Ecto neural progenitor cell (in vitro differentiated cells): ENCODE data around the gene MUSK.
"Not testable (repeated sequence)": the region's sequence is repeated elsewhere in the genome, so short reads cannot be mapped to it uniquely, and the experiment has no call there.

Experiments
- DNase-seq: peaks from one replicate; pipeline ENCODE4 v3.0.0-alpha.2; 2018; ENCODE audit warnings: low spot score

Gene MUSK

DNA sequence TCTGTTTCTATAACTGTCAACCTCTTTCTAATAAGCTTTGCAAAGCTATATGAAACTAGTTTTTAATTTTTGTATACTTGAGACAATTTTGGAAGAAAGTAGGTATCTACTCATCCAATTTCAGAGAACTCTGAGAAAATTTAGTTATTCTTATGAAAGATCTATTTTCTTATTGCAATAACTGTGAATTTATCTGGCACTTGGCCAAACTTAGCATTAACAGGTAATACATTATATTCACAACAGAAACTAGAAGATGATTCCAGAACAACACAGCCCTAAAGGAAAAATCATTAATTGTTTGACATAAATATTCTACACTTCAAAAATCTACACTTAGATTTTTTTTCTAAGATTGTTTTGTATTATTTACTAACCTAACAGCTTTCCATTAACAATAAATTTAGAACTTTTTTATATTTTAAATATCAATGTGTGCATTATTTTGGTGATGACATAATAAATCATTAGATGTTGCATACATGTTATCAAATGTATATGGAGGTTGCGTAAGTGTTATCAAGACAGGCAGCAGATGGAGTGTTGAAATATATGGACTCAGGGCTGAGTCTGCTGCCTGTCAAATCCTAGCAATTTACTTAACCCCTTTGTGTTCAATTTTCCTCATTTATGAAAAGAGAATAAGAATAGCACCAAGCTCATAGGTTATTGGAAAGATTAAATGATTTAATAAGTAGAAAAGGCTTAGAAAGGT is 141.8 kb downstream of the MUSK start:
- DNase-seq = no peak

DNA sequence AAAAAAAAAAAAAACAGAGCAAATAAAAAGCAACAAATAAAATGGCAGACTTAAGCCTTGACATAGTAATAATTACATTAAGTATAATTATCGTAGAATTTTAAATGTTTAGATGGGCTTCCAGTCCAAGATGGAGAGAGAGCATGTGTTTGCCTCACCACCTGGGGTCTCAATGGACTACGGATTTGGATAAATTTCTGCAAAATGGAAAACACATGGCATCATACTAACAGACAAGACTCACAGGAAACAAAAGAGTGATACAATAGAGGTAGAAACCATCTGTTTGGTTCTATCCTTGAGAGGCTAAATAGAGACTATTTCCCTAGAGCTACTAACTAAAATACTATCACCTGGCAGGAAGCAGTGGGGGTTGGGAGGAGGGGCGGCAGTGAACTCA is 144.3 kb downstream of the MUSK start:
- DNase-seq = no peak

DNA sequence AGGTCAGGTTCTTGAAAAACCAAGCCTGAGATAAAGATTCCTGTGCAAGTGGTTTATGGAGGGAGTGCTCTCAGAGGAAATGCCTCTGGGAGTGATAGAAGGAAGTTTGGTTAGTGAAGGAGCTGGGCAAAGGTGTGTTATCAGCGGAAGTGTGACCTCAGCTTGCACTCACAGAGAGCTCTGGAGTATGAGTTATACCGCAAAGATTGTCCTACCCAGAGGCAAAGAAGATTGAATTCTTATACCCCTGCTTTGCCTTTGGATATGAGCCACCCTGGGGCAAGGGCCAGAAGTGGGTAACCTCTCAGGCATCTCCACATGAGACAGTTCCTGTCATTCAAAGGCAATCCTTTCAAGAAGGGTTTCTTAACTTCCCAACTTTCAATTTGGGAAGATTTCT is 145.6 kb downstream of the MUSK start:
- DNase-seq = no peak

DNA sequence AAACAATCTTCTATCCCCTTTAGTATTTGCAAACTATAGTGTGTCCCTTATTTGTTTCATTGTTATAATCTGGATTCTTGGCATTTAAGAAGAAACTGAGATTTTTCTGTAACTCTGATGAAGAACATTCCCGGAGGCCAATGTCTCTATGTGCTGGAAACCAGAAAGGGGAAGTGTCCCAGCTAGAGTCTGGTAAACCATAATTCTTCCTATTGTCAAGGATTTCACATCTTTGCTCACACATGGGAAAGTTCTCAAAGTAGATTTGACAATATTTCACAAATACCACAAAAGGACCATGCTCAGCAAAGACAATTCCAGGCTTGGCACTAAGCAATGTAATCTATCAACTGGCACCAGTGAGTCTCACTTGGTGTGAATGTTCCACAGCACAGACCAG is 146.8 kb downstream of the MUSK start:
- DNase-seq = no peak

DNA sequence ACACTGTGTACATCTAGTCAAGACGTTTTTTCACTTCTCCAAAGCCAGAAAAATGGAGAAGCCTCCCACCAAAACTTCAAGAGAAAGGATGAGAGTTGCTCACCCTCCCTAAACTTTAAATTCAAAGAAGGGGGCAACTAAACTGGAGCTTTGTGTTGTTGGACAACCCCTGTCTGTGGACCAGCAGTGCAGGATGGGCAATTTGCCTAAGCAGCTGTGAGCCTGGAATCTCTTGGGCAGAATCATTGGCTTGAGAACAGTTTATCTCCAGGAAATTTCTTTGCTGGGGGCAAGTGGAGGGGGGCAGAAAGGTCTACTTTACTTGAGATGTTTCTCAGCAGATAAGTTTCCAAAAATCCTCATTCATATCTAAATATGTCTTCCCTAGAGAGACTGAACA is 151.8 kb downstream of the MUSK start:
- no peak for DNase-seq

DNA sequence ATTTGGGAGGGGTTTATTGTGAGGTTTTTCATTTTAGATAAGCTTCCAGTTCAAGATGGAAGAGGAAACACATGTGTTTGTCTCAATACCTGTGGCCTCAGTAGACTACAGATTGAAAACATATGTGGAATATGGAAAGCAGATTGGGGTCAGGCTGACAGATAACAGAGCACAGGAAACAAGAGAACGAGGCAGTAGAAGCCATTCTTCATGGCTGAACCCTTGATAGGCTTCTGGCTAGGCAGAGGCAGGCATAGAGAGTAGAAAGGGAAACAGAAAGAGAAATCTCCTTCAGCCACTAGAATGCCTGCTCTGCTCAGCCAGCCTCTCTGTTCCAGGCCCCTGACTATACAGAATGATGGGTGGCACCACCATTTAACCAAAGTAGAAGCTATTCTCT is 152.5 kb downstream of the MUSK start:
- DNase-seq = no peak

DNA sequence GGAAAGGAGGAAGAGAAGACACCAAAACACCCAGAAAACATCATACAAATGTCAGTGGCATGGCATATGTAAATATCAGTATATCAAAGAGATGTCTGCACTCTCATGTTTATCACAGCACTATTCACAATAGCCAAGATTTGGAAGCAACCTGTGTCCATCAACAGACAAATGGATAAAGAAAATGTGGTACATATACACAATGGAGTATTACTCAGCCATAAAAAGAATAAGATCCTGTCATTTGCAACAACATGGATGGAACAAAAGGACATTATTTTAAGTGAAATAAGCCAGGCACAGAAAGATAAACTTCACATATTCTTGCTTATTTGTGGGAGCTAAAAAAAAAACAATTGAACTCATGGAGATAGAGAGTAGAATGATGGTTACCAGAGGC is 156.5 kb downstream of the MUSK start:
- not testable (repeated sequence) for DNase-seq

DNA sequence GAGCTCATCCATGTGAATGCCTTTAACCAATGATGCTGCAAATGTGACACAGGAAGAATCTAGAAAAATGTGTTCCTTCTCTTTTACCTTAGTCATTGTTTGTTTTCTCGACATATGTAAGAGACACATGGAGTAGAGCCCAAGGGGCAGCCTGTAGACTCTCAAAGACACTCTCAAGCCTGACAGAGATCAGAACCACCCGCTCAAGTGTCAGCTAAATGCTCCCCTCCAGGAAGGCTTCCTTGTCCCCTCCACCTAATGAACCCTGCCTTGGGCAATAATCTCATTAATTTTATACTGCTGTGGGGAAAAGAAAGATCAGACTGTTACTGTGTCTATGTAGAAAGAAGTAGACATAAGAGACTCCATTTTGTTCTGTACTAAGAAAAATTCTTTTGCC is 157.4 kb downstream of the MUSK start:
- DNase-seq = no peak

DNA sequence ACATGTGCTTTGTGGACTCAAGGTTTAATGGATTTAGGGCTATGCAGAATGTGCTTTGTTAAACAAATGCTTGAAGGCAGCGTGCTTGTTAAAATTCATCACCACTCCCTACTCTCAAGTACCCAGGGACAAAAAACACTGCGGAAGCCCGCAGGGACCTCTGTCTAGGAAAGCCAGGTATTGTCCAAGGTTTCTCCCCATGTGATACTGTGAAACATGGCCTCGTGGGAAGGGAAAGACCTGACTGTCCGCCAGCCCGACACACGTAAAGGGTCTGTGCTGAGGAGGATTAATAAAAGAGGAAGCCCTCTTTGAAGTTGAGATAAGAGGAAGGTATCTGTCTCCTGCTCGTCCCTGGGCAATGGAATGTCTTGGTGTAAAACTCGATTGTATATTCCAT is 157.8 kb downstream of the MUSK start:
- not testable (repeated sequence) for DNase-seq

DNA sequence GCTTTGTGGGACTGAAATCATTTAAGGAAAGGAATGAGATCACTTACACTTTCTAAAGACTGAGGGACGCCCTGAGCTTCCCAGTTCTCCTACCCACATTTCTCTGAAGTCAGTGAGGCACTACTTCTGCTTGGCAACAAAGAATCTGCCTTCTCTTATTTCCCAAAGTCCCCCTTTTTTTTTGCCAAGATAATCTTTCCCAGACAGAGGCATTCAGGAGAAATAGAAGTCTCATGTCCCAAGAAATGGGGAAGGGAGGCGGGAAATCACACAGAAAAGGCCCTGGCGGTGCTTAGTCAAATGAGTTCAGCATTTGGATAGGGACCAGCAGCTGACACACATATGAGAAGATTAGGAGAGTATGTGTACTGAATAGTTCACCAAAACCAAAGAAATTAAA is 159.7 kb downstream of the MUSK start:
- no peak for DNase-seq

DNA sequence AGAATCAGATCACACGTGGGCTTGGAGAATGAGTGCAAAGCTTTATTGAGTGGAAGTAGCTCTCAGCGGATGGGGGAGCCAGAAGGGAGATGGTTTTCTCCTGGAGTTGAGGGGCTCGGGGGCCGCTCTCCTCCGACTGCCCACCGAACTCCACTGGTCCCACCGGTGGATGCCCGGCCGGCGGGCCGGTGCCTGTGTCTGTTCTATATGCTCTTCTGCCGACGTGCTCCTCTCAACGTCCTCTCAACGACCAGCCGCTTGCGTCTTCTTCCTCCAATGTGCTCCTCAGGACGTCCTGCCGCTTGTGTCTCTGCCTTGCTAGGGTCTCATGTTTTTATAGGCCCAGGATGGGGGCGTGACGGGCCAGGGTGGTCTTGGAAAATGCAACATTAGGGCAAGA is 161.9 kb downstream of the MUSK start:
- DNase-seq = no peak

DNA sequence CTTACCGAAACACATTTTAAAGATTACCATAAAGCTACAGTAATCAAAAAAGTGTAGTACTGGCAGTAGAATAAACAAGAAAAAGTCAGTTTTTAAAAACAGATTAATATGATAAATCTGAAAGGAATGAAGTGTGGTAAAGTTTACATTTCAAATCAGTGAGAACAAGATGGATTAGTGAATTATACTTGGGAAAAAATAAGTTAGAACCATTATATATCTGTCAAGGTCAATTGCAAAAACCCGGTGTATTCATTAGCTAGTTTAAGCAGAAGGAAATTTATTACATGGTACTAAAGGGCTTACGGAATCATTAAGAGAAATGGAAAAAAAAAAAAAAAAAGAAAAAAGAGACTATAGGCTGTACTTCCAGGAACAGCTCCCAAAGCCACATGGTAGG is 164.3 kb downstream of the MUSK start:
- no peak for DNase-seq

DNA sequence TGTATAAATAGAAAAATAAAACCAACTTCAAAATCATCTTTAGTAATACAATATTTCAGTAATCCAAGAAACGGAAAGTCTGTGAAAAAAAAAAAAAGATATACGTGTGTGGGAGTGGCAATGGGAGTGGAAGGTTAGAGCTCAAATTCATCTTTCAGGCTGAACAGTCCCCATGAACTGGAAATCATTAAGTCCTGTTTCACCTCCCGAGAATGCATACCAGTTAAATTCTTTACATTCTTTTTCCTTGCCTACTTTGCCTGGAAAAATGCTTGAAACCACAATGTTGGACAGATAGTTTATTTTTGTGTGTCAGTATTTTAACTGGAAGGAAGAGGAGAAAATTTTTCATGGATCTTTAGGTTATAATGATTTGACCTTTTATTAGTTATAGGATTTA is 166.8 kb downstream of the MUSK start:
- no peak for DNase-seq

DNA sequence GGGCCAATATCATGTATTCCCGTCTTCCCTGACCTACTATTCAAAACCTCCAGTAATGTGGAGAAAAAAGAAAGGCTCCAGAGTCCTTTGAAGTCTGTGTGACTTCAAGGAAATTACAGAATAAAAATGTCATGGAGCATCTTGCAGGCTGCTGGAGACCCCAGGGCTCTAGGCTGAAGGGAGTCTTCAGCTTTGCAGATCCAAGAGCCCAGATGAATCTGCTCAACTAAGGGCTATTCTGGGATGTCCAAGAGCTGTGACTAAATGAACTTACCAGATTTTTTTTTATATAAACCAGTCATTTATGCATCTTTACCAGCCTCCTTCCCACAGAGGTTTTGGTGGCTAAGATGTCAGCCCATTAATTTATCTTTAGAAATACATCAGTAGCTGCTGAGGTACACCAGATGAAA is 167.3 kb downstream of the MUSK start:
- DNase-seq = no peak

DNA sequence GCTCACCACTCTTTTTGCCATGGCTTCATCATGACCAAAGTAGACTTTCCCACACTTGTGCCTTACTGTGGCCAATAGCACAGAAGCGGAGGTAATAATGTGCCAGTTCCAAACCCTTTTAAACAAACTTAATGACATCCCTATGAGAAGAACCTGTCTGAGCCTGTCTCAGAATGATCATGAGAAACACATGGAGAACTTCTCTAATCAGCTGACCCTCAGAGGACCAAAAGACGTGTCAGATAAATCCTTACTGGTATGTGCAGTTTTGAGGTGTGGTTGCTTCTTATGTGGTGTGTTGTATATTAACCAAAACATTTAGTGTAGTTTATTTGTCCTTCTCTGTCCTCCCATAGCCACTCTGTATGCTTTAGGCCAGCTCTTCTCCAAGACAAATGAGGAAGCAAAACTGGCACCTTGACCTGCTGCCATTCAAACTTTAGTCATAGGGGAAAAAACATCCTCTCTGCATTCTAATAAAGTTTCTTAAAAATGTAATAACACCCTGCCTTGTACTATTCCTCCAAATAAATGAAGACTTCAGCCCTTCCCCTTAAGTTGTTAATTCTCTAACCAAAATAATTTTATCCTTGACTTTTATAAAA is 168.9 kb downstream of the MUSK start:
- DNase-seq = no peak

DNA sequence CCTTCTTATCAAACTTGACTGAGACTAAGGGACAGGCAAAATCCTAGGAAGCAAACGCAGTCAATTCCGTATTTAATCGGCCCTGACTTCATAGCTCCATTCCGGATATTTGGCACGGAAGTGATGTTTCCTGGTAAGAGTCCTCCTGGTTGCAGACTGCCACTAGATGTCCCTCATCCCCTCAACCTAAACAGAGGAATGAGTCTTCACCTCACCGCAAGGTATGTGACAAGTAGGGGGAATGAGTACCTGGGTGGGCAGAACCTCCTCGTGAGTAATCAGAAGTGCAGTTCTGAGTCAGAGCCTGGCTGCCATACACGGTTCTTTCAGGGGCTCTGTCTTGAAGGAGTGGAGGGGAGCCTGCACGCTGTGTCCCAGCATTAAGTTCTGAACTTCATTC is 173.6 kb downstream of the MUSK start:
- no peak for DNase-seq

DNA sequence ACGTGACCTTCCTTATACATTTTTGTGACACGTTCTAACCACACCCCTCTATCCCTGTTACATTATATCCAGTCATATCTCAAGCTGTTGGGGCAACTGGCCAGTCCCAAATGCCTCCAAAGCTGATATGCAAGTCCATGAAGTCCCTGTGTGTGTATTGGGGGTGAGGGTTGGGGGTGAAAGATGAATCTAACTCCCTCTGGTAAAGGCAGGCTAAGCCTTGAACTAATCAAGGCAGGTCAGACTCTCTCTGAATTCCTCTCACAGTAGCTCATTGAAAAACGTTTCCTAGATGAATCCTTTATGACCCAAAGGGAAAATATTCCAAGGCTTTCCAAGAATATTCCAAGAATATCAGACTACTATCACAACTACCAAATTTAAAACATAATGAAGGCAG is 174.4 kb downstream of the MUSK start:
- DNase-seq = no peak

DNA sequence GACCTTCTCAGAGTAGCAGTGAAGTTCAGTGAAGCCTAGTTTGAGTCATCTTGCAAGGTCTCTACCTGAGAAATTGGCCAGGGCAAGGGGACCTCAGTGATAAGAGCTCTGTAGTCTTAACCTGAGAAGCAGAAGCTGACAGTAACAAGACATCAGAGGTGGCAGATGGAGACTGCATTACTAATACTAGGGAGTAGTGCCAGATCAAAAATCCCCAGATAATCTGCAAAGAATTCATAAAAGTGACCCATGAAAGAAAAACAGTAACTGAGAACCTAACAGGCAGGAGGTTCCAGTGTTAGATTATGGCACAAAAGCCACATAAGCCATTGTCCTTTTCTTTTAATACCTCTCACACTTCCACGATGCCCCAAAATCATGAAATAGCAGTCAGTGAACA is 175.5 kb downstream of the MUSK start:
- DNase-seq = no peak

DNA sequence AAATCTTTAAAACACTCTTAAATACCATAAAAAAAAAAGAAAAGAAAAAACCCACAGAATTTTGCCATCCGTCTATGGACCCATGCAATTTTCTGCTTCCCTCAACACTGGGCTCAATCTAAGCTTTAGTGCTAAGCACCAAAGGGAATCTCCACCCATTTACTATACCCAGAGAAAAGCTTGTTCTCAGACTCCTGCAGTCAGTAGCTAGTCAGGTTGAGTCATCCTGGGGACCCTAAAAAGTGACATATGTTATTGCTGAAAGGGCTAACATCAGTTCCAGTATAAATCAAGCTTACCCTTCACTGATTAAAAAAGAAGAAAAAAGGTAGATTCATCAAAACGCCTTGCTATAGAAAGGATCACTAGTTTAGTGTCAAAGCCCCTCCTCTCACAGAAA is 177.6 kb downstream of the MUSK start:
- no peak for DNase-seq

DNA sequence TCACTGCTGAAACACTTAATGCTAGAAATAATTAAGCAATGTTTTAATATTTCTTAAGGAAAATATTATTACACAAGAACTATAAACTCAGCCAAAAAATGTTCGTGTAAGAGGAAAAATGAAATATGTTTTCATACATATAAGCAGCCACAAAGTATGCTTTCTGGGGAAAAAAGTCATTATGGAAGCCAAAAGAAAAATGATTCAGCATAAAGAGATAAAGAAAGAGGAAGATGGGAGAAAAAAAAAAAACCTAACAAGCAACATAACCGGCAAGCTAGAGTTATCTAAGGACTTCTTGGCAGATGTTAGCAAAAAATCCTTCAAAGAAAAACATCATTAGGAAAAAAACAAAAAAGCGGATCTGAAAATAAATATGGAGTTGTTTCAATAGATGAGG is 179.1 kb downstream of the MUSK start:
- no peak for DNase-seq

DNA sequence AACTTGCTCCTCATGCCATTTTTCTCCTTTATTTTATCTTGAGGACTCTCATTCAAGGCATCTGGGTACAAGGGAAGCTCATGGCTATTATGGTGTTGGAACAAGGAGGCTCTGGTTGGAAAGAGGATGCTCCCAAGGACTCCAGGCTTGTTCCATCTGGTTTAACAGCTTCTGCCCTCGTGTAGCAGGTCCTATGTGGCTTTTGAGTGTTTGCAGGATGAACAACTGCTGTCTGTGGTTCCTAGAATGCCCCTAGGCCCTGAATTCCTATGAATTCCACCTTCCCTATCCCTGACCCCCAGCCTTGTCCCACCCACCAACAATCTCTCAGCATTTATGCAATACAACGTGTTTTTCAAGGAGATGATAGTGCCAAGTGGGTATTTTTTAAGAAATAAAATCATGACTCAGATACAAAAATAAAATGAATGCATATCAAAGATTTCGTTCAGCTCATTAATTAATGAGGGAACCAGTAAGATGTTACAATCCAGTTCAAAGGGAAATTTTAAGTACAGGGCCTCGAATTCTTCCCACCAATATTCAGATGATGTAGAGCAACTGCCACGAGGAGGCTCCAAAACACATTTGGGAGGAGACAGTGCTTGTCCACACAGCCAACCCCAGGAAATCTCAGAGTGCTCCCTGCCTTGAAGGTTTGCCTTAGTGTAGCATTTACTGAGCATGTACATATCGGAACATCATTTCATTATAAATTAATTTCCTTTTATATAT is 182.0 kb downstream of the MUSK start:
- DNase-seq = no peak
